Caco-2 (cell line): ENCODE data around the gene ZCWPW2. TPM values are rescaled to one million over a fixed set of nuclear protein-coding genes. Genes with fewer than 3 reads are reported as not detected.

Experiments used
- BruUV-seq: library from RNA; stranded (reverse); fragments of 400-500 nt; replicated peaks from 2 replicates; lab custom pipeline; 2021; lab: Mats Ljungman, UMichigan
- CTCF ChIA-PET: fragments of 300-600 bp; sonication (Branson Sonifier 250); formaldehyde crosslinking; loops from one replicate; lab custom pipeline; 2022; ENCODE audit warnings: antibody characterized with exemption; lab: Charles Lee
- POLR2A ChIA-PET: fragments of 300-600 bp; sonication (Branson Sonifier 250); formaldehyde crosslinking; loops from one replicate; lab custom pipeline; 2022; ENCODE audit warnings: antibody characterized with exemption; lab: Charles Lee
- DNase-seq, 2 experiments: peaks; one replicate each; pipeline versions ENCODE4 v3.0.0 to v3.0.0-alpha.2; 2020 to 2022
- H3K27me3 ChIP-seq: replicated peaks from 2 replicates; pipeline ENCODE4 v1.6.0; 2011; ENCODE audit warnings: low read length; ENCODE audit not compliant: control insufficient read depth, insufficient read depth
- H3K36me3 ChIP-seq: 2 replicates; pipeline ENCODE4 v1.5.1; 2011; ENCODE audit warnings: low read length; ENCODE audit not compliant: control insufficient read depth, insufficient read depth
- H3K4me1 ChIP-seq: fragments of 250-450 bp; sonication (Bioruptor Pico); 2 replicates; pipeline ENCODE4 v1.5.1; 2020; ENCODE audit warnings: mild to moderate bottlenecking
- H3K4me3 ChIP-seq: 2 replicates; pipeline ENCODE4 v1.5.1; 2011; ENCODE audit warnings: low read depth, mild to moderate bottlenecking, control low read depth, low read length
- H3K9me3 ChIP-seq: fragments of 250-450 bp; sonication (Bioruptor Pico); 2 replicates; pipeline ENCODE4 v1.5.1; 2020; ENCODE audit warnings: mild to moderate bottlenecking, moderate library complexity
- H3K27ac Mint-ChIP-seq: one replicate; pipeline ENCODE4 v1.8.0; 2022; ENCODE audit warnings: mixed read lengths; ENCODE audit not compliant: unreplicated experiment
- H3K27me3 Mint-ChIP-seq: one replicate; pipeline ENCODE4 v1.8.0; 2022; ENCODE audit warnings: mixed read lengths; ENCODE audit not compliant: insufficient read depth, unreplicated experiment
- H3K36me3 Mint-ChIP-seq: one replicate; pipeline ENCODE4 v1.8.0; 2022; ENCODE audit warnings: mild to moderate bottlenecking, mixed read lengths; ENCODE audit not compliant: insufficient read depth, unreplicated experiment
- H3K4me1 Mint-ChIP-seq: one replicate; pipeline ENCODE4 v1.8.0; 2022; ENCODE audit warnings: low read depth, mixed read lengths; ENCODE audit not compliant: unreplicated experiment
- H3K4me3 Mint-ChIP-seq: one replicate; pipeline ENCODE4 v1.8.0; 2022; ENCODE audit warnings: mild to moderate bottlenecking, moderate library complexity, mixed read lengths; ENCODE audit not compliant: unreplicated experiment
- H3K9me3 Mint-ChIP-seq: one replicate; pipeline ENCODE4 v1.8.0; 2022; ENCODE audit warnings: mixed read lengths; ENCODE audit not compliant: unreplicated experiment
- intact Hi-C: fragments of 100-400 bp; cut with micrococcal nuclease; formaldehyde crosslinking; loops from one replicate; pipeline ENCODE4 v1.10.0; 2022; ENCODE audit not compliant: unreplicated experiment
- total RNA-seq: library from RNA; stranded (reverse); gene quantifications from 2 replicates; pipeline ENCODE4 v1.2.3, GENCODE V29; 2022
- TF ChIP-seq, protein P1 (sequence below), 2 experiments: fragments of 200-600 bp in 1 of 2; IDR thresholded peaks; 1 replicate in 1 of 2; 2 replicates in 1 of 2; pipeline versions ENCODE4 v1.5.1 to v1.8.0; 2011 to 2022; ENCODE audit warnings: antibody characterized with exemption in 1 of 2, control low read depth in 1 of 2, inconsistent platforms in 1 of 2, low read depth in 1 of 2, low read length in 1 of 2, mild to moderate bottlenecking in 1 of 2, moderate library complexity in 1 of 2; ENCODE audit not compliant: insufficient read depth in 1 of 2, severe bottlenecking in 1 of 2, unreplicated experiment in 1 of 2

ZCWPW2 gene
- total RNA-seq, 1 experiment from 2014 or later = 0.18 TPM

DNA sequence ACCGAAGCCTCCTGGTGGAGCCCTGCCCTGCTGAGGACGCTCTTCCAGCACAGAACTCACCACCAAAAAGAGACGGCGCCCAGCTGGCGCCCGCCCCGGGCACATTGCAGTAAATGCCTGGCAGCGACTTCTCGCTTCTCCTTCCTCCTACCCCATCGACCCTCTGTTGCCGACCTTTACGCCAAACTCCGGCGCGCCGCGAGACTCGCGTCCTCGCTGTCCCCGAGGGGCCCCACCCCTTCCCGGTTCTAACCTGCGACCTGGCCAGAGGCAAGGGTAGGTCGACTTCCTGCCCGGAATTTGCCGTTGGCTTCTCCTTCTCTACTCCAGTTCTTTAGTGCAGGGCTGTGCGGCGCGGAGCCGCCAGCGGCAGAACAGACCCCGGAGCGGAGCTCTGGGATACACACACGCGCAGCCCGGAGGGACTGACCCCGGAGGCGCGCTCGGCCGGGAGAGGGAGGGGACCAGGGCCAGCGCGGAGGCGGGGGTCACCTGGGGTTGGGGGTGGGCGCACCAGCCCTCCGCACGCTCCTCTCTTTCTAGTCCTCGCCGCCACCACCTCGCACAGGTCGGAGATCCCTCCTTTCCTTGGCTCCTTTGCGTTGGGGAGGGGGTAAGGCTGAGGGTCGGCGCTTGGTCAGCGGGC lies 226.7 kb downstream of the ZCWPW2 start:
- Mint-ChIP-seq H3K36me3 (no peaks in the 10 kb centered on the region), H3K27me3 (peaks cover 18% of the 10 kb centered on the region), H3K4me3 (no peak overlapping the region), H3K9me3 (no peaks in the 10 kb centered on the region), H3K4me1 (no peaks in the 10 kb centered on the region), H3K27ac (no peak overlapping the region)
- no TSS peak for BruUV-seq
- DNase-seq = no peak
- Histone ChIP-seq H3K9me3 (no peaks in the 10 kb centered on the region), H3K4me1 (no peaks in the 10 kb centered on the region), H3K36me3 (no peaks in the 10 kb centered on the region), H3K27me3 (no peaks in the 10 kb centered on the region), H3K4me3 (no peak overlapping the region)
- POLR2A ChIA-PET = no interaction called here
- intact Hi-C loops = no loop called here
- CTCF ChIA-PET = no interaction called here
- TF ChIP-seq, protein P1, sequence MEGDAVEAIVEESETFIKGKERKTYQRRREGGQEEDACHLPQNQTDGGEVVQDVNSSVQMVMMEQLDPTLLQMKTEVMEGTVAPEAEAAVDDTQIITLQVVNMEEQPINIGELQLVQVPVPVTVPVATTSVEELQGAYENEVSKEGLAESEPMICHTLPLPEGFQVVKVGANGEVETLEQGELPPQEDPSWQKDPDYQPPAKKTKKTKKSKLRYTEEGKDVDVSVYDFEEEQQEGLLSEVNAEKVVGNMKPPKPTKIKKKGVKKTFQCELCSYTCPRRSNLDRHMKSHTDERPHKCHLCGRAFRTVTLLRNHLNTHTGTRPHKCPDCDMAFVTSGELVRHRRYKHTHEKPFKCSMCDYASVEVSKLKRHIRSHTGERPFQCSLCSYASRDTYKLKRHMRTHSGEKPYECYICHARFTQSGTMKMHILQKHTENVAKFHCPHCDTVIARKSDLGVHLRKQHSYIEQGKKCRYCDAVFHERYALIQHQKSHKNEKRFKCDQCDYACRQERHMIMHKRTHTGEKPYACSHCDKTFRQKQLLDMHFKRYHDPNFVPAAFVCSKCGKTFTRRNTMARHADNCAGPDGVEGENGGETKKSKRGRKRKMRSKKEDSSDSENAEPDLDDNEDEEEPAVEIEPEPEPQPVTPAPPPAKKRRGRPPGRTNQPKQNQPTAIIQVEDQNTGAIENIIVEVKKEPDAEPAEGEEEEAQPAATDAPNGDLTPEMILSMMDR (IDR thresholded peaks at IDR 0.05; ENCODE audit: insufficient read depth in 1 of 2, low read depth in 1 of 2, low read length in 1 of 2, severe bottlenecking in 1 of 2, unreplicated experiment in 1 of 2) = no peak

Other genes starting within 250 kb of the ZCWPW2 start
- 22.8 and 23.7 TPM in 2 replicates for gene CMC1, start 107.1 kb upstream of the ZCWPW2 start, total RNA-seq
- gene AZI2, start 103 bp downstream of the ZCWPW2 start, total RNA-seq = 48.9 and 57.4 TPM in 2 replicates